Left hindlimb (tissue), 1 donor: ENCODE results near the gene ARHGAP26.

Experiments used
- DNase-seq: peaks from one replicate; pipeline ENCODE4 v3.0.0-alpha.2; 2018

ARHGAP26 gene

DNA sequence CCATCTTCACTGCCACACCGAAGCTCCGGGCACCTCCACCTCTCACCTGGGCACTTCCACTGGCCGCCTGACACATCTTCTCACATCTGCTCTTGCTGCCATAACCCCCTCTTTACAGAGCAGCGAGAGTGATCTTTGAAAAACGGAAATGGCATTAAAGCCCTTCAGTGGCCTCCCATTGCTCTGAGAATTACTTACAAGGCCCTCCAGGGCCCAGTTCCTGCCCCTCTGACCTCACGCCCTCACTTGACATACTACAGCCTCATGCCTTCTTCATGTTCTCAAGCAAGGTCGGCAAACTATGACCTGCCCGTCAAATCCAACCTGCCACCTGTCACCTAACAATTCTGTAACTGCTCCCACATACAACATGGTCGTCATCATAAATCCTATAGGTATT is 446.0 kb downstream of the ARHGAP26 start:
- no peak for DNase-seq

GRCh38 chr5:143217065-143217803 is 447.1 kb downstream of the ARHGAP26 start:
- no peak for DNase-seq

DNA sequence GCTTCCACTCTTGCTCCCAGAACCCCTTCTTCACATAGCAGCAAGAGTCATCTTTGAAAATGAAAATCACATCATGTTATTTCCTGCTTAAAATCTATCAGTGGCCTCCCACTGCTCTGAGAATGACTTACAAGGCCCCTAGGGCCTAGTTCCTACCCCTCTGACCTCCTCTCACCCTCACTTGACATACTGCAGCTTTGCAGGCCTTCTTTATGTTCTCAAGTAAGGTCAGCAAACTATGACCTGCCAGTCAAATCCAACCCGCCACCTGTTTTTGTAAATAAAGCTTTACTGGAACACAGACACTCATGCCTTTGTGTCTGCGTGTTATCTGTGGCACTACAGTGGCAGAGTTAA is 447.6 kb downstream of the ARHGAP26 start:
- no peak for DNase-seq

DNA sequence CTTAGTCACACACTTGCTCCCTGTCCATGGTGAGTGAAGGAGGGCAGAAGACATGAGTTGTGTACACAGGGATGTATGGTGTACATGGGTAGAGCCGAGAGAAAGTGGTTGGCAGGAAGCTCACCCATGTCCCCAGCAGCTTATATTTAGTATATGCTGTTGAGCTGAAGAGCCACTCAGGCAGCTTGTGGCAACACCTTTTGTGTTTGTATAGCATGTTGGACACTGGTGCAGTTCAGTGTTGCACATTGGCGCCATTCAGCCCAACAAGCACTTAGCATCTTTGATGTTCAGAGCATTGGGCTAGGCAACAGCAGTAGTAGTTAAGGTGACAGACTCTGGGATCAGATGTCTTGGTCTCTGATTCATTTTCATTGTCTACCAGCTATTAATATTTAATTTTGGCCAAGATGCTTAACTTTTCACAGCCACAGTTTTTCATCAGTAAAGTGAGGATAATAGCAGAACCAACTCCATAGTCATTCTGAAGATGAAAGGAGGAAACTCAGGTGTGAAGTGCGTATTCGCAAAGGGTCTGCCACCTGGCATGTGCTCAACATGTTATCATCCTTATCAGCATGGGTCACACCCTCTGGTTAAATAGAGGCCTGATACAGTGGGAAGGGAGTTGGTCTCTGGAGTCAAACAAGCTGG is 448.5 kb downstream of the ARHGAP26 start:
- DNase-seq = no peak

- DNase-seq = no peak
Measured at GRCh38 chr5:143219696-143220095, 449.5 kb downstream of the ARHGAP26 start.

DNA sequence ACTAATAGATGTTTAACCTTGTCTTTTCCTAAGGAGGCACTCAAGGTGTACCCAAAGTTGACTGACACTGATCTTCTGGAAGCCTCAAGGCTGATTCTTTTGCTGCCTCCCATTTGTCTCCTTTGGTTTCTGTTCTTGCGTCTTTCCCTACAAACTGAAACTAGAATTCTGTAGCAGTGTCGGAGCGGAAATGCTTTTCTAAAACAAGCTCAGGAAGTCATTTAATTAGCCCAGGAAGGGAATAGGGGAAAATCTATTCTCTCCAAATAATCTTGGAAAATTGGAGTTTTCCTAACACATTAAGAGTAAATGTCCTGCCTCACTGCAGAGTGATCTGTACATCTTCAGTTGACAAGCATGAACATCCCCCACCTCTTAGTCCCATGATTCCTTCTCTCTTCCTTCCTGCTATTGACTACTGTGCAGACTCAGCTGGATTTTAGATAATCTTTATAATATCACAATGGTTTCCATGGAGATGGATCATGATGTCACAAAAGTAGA is 450.6 kb downstream of the ARHGAP26 start:
- no peak for DNase-seq

GRCh38 chr5:143222287-143223231 is 452.4 kb downstream of the ARHGAP26 start:
- no peak for DNase-seq

DNA sequence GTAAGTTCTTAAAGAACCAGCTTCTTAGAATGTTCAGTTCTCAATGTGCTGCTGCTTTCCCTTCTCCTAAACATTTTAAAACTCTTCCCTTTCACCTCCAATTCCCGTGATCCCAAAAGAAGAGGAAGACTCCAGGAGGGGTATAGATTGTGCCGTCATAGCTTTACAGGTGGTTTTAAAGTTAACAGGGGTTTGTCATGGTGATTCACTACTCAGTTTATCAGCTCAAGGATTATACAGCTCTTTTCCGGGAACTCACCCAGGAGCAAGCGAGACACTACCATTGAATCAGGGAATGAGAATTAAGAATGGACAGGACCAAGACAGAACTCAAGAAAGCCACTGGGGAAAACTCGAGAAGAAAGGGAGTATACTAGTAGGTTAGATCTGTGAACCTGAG is 454.5 kb downstream of the ARHGAP26 start:
- no peak for DNase-seq

GRCh38 chr5:143225511-143225910 is 455.3 kb downstream of the ARHGAP26 start:
- DNase-seq = no peak

DNA sequence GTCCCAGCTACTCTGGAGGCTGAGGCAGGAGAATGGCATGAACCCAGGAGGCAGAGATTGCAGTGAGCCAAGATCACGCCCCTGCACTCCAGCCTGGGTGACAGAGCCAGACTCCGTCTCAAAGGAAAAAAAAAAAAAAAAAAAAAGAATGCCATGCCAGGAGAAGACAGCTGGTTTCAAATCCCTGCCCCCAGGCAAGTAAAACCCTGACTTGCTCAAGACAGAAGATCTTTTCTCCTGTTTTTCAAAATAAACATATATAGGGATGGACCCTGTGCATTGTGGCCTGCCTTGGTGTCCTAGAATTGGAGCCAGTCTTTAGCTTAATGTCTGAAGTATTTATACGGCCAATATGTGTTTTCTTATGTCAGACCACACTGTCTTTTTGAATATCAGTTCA is 456.2 kb downstream of the ARHGAP26 start:
- DNase-seq = no peak

- DNase-seq = no peak
Measured at GRCh38 chr5:143226872-143227271, 456.7 kb downstream of the ARHGAP26 start.

DNA sequence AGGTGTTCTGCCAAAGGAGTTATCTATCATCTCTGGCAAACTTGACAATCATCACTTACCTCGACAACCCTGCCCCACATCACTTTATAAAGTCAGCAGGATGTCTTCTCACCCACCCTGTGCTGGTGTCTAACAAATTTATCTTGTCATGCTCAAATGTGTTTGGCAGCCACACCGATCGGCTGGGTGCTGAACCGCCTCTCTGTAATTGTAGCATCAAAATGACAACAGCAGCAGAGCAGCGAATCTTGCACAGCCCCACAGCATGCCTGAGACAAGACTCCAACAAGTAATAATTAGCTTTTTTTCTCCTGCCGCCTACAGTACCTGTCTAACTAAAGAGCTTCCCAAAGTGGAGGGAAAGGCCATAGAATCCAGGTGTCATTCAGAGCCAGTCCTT is 457.1 kb downstream of the ARHGAP26 start:
- DNase-seq = no peak

DNA sequence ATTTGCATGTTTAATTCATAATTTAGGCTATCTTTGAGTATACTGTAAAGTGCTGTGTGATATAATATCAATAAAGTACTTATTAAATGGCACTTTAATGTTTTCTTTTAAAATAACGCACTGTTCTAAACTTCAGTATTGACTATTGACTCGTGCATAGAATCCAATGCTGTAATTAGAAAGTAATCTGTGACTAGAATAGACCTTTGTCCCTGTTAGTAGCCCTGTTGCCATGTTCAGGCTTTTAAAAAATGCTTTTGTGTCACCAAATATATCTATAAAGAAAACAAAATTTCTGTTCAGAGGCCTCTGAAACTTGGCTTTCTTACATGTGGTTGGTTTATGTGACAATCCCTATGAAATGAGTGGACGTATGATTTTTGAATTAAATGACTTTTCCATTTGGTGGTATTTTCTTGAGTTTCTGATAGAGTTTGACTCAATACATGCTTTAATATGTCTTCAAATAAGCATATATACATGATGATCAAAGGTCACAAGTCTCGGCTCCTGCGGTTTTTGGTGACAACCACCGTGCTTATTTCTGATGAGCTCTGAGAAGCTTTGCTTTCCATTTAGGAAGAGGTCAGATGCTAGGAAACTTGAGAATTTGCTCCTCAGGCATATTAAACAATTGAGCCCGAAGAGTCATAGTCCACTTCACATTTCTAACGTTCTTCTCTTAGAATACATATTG is 458.6 kb downstream of the ARHGAP26 start:
- no peak for DNase-seq

GRCh38 chr5:143229426-143229895 is 459.3 kb downstream of the ARHGAP26 start:
- no peak for DNase-seq

- no peak for DNase-seq
Measured at GRCh38 chr5:143229896-143230675, 459.9 kb downstream of the ARHGAP26 start.

- DNase-seq = no peak
Measured at GRCh38 chr5:143230676-143230996, 460.5 kb downstream of the ARHGAP26 start.

GRCh38 chr5:143231416-143231815 is 461.2 kb downstream of the ARHGAP26 start:
- DNase-seq = no peak

DNA sequence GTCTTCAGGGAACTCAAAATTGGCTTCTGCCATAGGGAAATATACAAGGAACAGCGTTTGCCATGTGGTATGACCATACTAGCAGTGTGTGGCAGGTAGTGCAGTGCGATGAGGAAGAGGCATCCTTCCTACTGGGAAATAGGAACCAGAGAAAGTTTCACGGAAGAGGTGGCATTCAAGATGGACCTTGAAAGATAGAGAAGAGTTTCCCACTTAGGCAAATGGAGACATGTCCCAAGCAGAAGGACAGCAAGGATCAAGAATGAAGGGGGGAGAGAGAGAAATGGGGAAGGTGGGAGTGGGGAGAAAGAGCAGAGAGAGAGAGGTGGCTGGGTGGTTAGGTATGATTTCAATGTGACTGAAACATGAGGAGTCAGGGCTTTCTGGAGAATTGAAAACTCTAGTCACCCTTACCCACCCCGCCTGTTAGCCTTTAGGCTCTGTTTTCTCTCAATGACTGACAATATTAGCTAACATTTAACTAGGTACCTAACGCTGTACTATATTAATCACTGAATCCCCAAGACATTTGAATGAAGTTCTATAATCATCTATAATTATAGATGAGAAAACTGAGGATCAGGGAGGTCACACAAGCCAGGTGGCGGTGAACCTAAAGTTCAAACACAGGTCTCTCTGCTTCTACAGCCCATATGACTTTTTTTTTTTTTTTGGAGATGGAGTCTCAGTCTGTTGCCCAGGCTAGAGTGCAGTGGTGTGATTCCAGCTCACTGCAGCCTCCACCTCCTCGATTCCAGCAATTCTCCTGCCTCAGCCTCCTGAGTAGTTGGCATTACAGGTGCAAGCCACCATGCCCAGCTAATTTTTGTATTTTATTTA is 462.0 kb downstream of the ARHGAP26 start:
- no peak for DNase-seq

DNA sequence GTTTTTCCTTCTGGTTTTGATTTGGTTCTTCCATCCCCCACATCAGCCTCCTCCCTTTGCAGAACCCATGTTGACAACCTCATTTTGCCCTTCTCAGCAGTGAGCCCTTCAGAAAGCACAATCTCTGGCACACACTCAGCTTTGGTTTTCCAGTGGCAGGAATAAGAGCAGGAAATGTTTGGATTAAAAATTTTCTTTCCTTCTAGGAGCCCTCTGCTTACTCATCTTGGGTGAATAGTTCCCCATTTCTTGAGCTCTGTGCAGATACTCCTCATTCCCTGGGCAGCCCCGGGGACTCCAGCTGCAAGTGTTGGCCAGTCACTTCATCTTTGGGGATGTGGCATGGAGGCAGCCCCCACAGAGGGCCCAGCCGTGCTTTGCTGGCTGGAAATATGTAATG is 462.9 kb downstream of the ARHGAP26 start:
- DNase-seq = no peak

DNA sequence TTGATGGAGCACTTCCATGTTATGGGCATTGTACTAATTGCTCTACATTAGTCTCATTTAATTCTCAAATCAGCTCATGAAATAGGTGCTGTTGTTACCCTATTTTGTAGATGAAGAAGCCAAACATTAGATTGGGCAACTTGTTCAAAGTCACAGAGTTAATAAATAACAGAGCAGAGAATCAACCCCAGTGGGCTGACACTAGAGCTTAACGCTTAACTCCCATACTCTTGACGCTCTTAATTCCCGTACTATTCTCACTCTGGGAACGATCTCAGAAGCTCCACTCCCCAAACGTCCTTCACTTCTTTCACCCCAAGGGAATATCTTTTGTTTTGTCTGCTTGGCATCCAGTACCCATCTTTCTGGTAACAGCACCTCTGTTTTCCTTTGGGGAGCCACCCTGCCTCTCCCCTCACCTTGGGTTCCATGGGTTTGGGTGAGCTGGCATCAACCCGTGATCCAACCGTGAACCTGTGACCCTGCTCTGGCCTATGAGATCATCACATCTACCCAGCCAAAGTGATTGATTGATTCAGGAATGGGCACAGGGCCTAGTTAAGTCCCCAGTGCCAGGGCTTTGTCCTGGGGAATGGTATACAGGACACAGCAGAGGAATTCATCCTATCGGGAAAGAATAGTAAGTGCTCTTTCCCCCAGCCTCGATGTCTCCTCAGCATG is 464.1 kb downstream of the ARHGAP26 start:
- DNase-seq = no peak
